OCI-LY1 (cell line): ENCODE measurements around the gene RAB40B.

Source experiments
- CTCF ChIP-seq: fragments of 200-600 bp; sonication (generic), shearing (Covaris generic); IDR thresholded peaks from 2 replicates; pipeline ENCODE4 v1.5.1; 2017; ENCODE audit warnings: mild to moderate bottlenecking, antibody characterized with exemption, low read length, moderate library complexity, mixed read lengths
- EZH2 ChIP-seq: fragments of 200-600 bp; sonication (generic), shearing (Covaris generic); IDR thresholded peaks from 2 replicates; pipeline ENCODE4 v1.8.0; 2017; ENCODE audit warnings: borderline replicate concordance, mixed run types, mild to moderate bottlenecking, antibody characterized with exemption, low read length, moderate library complexity, mixed read lengths

GRCh38 chr17:82729479-82730260, 31.2 kb upstream of the RAB40B start:
- TF ChIP-seq CTCF (no peak), EZH2 (no peak)
